B cell (primary cell): ENCODE results near the gene GGA3.

Source experiments
- EZH2 ChIP-seq: IDR thresholded peaks from 2 replicates; pipeline ENCODE4 v1.6.1; 2012; ENCODE audit warnings: borderline replicate concordance, low read depth, mild to moderate bottlenecking, moderate library complexity, low read length; ENCODE audit not compliant: insufficient read depth, poor library complexity, severe bottlenecking
- TF ChIP-seq, protein P1 (sequence below): fragments of 200-600 bp; IDR thresholded peaks from one replicate; pipeline ENCODE4 v1.8.0; 2022; ENCODE audit warnings: antibody characterized with exemption, mild to moderate bottlenecking

GRCh38 chr17:75225016-75225415 is 36.4 kb downstream of the GGA3 start:
- TF ChIP-seq EZH2, result no peak
- TF ChIP-seq, protein P1, sequence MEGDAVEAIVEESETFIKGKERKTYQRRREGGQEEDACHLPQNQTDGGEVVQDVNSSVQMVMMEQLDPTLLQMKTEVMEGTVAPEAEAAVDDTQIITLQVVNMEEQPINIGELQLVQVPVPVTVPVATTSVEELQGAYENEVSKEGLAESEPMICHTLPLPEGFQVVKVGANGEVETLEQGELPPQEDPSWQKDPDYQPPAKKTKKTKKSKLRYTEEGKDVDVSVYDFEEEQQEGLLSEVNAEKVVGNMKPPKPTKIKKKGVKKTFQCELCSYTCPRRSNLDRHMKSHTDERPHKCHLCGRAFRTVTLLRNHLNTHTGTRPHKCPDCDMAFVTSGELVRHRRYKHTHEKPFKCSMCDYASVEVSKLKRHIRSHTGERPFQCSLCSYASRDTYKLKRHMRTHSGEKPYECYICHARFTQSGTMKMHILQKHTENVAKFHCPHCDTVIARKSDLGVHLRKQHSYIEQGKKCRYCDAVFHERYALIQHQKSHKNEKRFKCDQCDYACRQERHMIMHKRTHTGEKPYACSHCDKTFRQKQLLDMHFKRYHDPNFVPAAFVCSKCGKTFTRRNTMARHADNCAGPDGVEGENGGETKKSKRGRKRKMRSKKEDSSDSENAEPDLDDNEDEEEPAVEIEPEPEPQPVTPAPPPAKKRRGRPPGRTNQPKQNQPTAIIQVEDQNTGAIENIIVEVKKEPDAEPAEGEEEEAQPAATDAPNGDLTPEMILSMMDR, result no peak
